Body of pancreas (tissue), 4 donors: ENCODE data around the gene MORN1. TPM values are rescaled to one million over a fixed set of nuclear protein-coding genes. Genes with fewer than 3 reads are reported as not detected.

Experiments used
- ATAC-seq: fragments of 150-250 bp; one replicate; pipeline ENCODE4 v1.9.1; 2016
- DNase-seq, 4 donors: peaks; one replicate each; pipeline ENCODE4 v3.0.0-alpha.2; 2019
- H3K27ac ChIP-seq, 4 donors: fragments of 200-600 bp; sonication (generic); 1 replicate in 3 of 4; 2 replicates in 1 of 4; pipeline versions ENCODE4 v1.5.1 to v1.6.1; 2016 to 2019; ENCODE audit warnings: mild to moderate bottlenecking in 1 of 4, mixed read lengths in 1 of 4, moderate library complexity in 1 of 4
- H3K27me3 ChIP-seq, 2 donors: fragments of 200-600 bp; sonication (generic); one replicate each; pipeline ENCODE4 v1.6.0; 2016; ENCODE audit warnings: mild to moderate bottlenecking in 1 of 2
- H3K36me3 ChIP-seq, 2 donors: fragments of 200-600 bp; sonication (generic); replicated peaks in 1 of 2; 2 replicates each; pipeline ENCODE4 v1.5.1; 2016; ENCODE audit warnings: low read depth in 2 of 2; ENCODE audit not compliant: insufficient read depth in 1 of 2
- H3K4me1 ChIP-seq: fragments of 200-600 bp; sonication (generic); one replicate; pipeline ENCODE4 v1.6.0; 2016
- H3K4me3 ChIP-seq, 2 donors: fragments of 200-600 bp; sonication (generic); 1 replicate in 1 of 2; 2 replicates in 1 of 2; pipeline ENCODE4 v1.5.1; 2016 to 2019
- H3K9me3 ChIP-seq, 3 donors: fragments of 200-600 bp; sonication (generic); 1 replicate in 2 of 3; 2 replicates in 1 of 3; pipeline ENCODE4 v1.5.1; 2016
- POLR2A ChIP-seq, 3 donors: fragments of 450-650 bp; IDR thresholded peaks; one replicate each; pipeline ENCODE4 v1.6.1; 2016; ENCODE audit warnings: antibody characterized with exemption in 3 of 3, mild to moderate bottlenecking in 2 of 3
- WGBS, 2 donors: methylation state at CpG; one replicate each; pipeline ENCODE4 v1.1.5; 2017; 5-methylcytosine and 5-hydroxymethylcytosine counted together
- intact Hi-C: fragments of 100-400 bp; cut with DNase I; formaldehyde crosslinking; loops from one replicate; pipeline ENCODE4 v1.15.1; 2023
- total RNA-seq, 2 donors: library from RNA; depleted of rRNA; stranded (reverse); fragments of >200 nt; gene quantifications; one replicate each; pipeline ENCODE4 v1.1.0, GENCODE V29; 2016
- TF ChIP-seq, protein P1 (sequence below), 7 experiments: fragments of 450-650 bp in 4 of 7; fragments of 200-600 bp in 3 of 7; sonication (generic) in 3 of 7; IDR thresholded peaks; one replicate each; pipeline ENCODE4 v1.5.1; 2016 to 2019; ENCODE audit warnings: antibody characterized with exemption in 7 of 7

Gene MORN1
- total RNA-seq, 2 donors from 2014 or later: 7.0 to 17.8 TPM

DNA sequence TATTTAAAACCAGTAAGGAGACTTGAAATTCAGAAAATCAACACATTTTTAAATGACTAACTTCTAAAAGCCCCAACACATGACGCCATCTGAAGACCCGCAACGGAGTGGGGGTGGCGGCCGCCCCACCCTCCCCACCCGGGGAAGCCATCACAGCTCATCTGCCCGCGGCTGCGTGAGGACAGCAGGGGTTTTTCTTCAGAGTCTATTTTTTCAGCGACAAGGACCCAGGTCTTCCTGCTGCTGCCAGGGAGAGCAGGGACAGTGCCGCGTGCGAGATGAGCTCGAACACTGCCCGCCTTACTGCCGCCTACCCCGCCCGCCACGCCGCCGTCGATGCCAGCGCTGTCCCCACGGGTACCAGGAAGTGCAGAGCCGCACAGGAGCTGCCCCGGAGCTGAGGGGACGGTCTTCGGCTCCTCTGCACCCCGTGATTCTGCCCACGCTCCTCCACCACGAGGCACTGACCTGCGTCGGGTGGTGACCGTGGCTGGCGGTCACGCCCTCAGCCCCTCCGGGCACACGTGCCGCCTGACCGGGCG lies 84.2 kb downstream of the MORN1 start:
- WGBS, 2 donors: 93 to 95% methylated on average over 30 to 36 of the region's 41 CpGs
- no peak overlapping the region for H3K27ac ChIP-seq
- H3K36me3 ChIP-seq: peaks cover 11 to 24% of the 10 kb centered on the region in 2 donors
- peaks cover 1% of the 10 kb centered on the region for H3K4me1 ChIP-seq
- TF ChIP-seq POLR2A (IDR thresholded peaks at IDR 0.05): no peak
- TF ChIP-seq, protein P1, sequence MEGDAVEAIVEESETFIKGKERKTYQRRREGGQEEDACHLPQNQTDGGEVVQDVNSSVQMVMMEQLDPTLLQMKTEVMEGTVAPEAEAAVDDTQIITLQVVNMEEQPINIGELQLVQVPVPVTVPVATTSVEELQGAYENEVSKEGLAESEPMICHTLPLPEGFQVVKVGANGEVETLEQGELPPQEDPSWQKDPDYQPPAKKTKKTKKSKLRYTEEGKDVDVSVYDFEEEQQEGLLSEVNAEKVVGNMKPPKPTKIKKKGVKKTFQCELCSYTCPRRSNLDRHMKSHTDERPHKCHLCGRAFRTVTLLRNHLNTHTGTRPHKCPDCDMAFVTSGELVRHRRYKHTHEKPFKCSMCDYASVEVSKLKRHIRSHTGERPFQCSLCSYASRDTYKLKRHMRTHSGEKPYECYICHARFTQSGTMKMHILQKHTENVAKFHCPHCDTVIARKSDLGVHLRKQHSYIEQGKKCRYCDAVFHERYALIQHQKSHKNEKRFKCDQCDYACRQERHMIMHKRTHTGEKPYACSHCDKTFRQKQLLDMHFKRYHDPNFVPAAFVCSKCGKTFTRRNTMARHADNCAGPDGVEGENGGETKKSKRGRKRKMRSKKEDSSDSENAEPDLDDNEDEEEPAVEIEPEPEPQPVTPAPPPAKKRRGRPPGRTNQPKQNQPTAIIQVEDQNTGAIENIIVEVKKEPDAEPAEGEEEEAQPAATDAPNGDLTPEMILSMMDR (IDR thresholded peaks at IDR 0.05): no peak
- H3K9me3 ChIP-seq: no peaks in the 10 kb centered on the region
- intact Hi-C loops: no loop called here
- H3K4me3 ChIP-seq: no peak overlapping the region
- no peaks in the 10 kb centered on the region for H3K27me3 ChIP-seq
- no peak for ATAC-seq
- DNase-seq: no peak

DNA sequence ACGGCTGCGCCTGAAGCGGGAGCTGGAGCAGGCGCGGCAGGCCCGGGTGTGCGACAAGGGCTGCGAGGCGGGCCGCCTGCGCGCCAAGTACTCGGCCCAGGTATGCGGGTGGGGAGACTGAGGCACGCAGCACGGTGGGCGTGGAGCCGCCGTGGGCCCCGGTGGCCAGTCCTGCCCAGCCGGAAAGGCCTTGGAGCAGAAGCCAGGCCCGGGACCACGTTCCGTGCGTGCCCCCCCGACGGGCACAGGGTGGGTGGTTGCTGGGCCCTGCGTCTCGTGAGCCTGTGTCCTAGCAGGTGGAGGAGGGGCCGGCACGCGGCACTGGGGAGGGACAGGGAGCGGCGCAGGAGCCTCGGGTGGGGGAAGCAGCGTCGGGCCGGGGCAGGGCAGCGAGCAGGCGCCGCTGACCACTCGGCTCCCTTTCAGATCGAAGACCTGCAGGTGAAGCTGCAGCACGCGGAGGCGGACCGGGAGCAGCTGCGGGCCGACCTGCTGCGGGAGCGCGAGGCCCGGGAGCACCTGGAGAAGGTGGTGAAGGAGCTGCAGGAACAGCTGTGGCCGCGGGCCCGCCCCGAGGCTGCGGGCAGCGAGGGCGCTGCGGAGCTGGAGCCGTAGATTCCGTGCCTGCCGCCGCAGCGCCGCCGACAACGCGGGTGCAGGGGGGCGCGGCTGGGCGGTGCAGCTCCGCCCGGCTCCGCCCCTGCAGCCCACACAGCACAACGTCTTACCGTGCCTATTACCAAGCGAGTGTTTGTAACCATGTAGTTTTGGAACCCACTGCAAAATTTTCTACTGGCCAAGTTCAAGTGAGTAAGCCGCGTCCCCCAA lies 85.0 kb downstream of the MORN1 start:
- Histone ChIP-seq H3K27ac (no peak overlapping the region), H3K9me3 (no peaks in the 10 kb centered on the region), H3K36me3 (peaks cover 11 to 24% of the 10 kb centered on the region in 2 donors), H3K4me1 (no peaks in the 10 kb centered on the region), H3K27me3 (no peaks in the 10 kb centered on the region), H3K4me3 (no peak overlapping the region)
- DNase-seq: no peak
- ATAC-seq: no peak
- 93 to 95% methylated on average over 56 to 81 of the region's 81 CpGs for WGBS, 2 donors
- TF ChIP-seq, protein P1 (IDR thresholded peaks at IDR 0.05): no peak
- TF ChIP-seq POLR2A (IDR thresholded peaks at IDR 0.05): no peak
- intact Hi-C loops: no loop called here

DNA sequence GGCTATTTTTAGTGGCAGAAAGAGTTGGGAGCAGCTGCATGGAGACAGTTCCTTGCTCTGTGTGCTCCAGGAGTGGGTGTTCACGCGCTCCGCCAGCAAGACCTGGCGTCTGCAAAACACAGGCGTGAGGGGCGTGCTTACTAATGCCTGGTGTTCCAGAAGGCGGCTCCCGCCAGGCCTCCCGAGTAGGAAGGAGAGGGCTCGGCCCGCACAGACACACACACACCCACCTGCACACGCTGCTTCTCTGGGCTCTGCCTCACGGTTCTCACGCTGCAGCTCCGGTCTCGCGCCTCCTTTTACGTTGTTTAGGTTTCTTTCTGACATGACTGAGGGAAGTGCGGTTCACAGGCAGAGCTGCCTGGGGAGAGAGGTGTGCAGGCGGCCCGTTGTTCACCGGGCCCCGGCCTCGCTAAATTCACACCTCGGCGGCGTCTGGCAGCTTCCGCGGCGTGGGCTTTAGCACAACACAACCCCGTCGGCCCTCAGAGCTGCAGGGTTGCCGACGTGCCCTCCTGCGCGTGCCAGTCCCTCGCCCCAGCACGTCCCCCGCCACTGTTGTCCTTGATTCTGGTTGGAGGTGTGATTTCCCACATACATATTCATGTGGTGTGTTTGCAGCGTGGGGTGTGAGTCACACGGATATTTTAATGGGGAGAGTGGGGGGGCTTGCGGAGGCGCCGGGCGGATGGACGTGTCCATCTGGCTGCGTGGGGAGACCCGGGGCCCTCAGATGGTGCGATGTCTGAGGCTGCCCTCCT lies 86.3 kb downstream of the MORN1 start:
- no peak overlapping the region for H3K27ac ChIP-seq
- 87 to 91% methylated on average over 44 to 46 of the region's 49 CpGs for WGBS, 2 donors
- ATAC-seq: no peak
- no peak for DNase-seq
- H3K27me3 ChIP-seq: no peaks in the 10 kb centered on the region
- H3K4me3 ChIP-seq: no peak overlapping the region
- no peaks in the 10 kb centered on the region for H3K9me3 ChIP-seq
- intact Hi-C loops: no loop called here
- TF ChIP-seq POLR2A (IDR thresholded peaks at IDR 0.05): no peak
- TF ChIP-seq, protein P1 (IDR thresholded peaks at IDR 0.05): no peak
- H3K4me1 ChIP-seq: peaks cover 5% of the 10 kb centered on the region
- H3K36me3 ChIP-seq: peaks cover 11 to 24% of the 10 kb centered on the region in 2 donors

DNA sequence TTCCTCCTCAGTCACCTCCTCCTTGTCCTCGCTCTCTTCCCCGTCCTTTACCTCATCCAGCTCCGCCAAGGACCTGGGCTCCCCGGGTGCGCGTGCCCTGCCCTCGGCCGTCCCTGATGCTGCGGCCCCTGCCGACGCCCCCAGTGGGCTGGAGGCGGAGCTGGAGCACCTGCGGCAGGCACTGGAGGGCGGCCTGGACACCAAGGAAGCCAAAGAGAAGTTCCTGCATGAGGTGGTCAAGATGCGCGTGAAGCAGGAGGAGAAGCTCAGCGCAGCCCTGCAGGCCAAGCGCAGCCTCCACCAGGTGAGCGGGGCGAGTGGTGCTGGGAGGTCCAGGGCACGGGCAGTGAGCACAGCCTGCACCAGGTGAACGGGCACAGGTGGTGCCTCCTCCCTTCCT lies 87.1 kb downstream of the MORN1 start:
- ATAC-seq (no peak), DNase-seq (no peak)
- Histone ChIP-seq H3K9me3 (no peaks in the 10 kb centered on the region), H3K4me1 (peaks cover 13% of the 10 kb centered on the region), H3K4me3 (no peak overlapping the region), H3K27ac (no peak overlapping the region), H3K36me3 (peaks cover 11 to 24% of the 10 kb centered on the region in 2 donors), H3K27me3 (no peaks in the 10 kb centered on the region)
- no peak for TF ChIP-seq POLR2A (IDR thresholded peaks at IDR 0.05)
- TF ChIP-seq, protein P1 (IDR thresholded peaks at IDR 0.05): no peak
- 93 to 94% methylated on average over 17 to 20 of the region's 22 CpGs for WGBS, 2 donors
- intact Hi-C loops: no loop called here
